Measurements from ENCODE around the gene INTS15.

INTS15 gene

DNA sequence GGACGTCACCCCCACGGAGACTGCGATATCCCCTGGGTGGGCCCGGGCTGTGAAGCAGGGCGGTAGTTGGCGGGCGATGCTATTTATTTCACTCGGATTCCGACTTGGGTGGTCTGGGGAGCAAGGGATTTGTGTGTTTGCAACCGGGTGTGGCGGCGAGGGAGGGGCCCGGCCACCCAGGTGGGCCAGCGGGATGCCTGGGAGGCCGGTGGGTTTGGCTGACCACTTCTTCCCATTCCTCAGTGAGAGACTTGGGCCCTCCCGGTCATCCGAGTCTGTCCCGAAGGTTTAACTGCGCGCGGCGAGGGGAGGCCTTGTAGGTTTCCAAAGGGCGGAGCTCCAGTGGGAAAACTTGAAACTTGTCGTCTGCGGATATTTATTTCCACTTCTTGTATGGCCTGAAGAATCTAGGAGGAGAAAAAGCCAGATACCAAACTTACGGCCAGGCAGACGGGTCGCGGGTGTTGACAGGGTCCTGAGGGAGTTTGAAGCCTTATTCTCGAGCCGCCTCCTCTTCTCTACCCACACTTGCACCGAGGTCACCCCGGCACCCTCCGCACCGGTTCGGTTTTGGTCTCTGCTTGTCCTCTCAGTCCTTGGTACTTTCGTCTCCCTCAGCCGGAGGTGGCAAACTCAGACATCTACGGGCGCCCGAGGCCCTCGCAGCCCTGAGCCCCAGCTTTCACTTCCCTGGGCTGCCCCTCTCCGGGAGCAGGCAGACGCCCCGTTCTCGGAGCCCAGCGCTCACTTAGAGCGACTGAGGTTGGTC is 65.2 kb downstream of the INTS15 start:
- Mint-ChIP-seq H3K4me3 (no peak overlapping the region), H3K4me1 (peaks cover 6% of the 10 kb centered on the region), H3K9me3 (peaks cover 22% of the 10 kb centered on the region), H3K27ac (no peak overlapping the region), H3K36me3 (ENCODE audit: low read depth) (peaks cover 53% of the 10 kb centered on the region), H3K27me3 (ENCODE audit: low read depth) (no peaks in the 10 kb centered on the region)
- TF ChIP-seq, protein P1, sequence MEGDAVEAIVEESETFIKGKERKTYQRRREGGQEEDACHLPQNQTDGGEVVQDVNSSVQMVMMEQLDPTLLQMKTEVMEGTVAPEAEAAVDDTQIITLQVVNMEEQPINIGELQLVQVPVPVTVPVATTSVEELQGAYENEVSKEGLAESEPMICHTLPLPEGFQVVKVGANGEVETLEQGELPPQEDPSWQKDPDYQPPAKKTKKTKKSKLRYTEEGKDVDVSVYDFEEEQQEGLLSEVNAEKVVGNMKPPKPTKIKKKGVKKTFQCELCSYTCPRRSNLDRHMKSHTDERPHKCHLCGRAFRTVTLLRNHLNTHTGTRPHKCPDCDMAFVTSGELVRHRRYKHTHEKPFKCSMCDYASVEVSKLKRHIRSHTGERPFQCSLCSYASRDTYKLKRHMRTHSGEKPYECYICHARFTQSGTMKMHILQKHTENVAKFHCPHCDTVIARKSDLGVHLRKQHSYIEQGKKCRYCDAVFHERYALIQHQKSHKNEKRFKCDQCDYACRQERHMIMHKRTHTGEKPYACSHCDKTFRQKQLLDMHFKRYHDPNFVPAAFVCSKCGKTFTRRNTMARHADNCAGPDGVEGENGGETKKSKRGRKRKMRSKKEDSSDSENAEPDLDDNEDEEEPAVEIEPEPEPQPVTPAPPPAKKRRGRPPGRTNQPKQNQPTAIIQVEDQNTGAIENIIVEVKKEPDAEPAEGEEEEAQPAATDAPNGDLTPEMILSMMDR (IDR thresholded peaks at IDR 0.05; ENCODE audit: unreplicated experiment in 3 of 3) = no peak

DNA sequence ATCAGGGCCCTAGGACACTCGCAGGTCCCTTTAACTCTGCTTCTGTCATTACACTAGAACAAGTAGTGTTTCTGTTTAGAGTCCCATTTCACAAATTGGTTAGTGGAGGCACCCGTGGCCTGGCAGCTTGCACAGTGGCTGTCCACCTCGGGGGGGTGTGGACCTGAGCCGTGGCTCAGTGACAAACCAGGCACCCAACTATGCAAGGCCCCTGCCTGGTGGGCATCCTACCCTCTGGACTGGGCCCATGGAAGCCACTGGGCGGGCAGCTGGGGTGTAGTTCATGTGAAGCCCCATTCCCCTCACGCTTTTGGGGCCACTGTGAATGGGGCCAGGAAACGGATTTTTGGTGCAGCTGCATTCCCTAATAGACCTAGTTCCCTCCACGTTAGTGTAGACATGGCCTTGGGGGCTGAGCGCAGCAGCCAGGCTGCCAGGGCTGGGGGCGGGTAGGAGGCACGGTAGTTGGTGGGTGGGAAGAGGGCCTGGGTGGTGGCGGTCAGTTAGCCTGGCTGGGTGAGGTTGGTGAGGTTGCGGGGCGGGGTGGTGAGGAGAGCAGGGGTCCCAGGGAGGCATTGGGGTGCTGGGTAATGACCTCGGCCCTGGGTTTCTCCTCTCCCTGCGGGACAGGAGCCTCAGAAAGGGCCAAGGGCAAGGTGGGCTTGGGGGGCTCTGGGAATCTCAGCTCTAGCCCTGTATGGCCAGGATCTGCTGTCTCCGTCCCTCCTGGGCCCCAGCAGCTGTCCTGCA is 66.0 kb downstream of the INTS15 start:
- TF ChIP-seq, protein P1 (IDR thresholded peaks at IDR 0.05; ENCODE audit: unreplicated experiment in 3 of 3) = no peak
- H3K4me1 Mint-ChIP-seq = peaks cover 6% of the 10 kb centered on the region
- H3K27me3 Mint-ChIP-seq (ENCODE audit: low read depth) = no peaks in the 10 kb centered on the region
- H3K4me3 Mint-ChIP-seq = no peak overlapping the region
- H3K36me3 Mint-ChIP-seq (ENCODE audit: low read depth) = peaks cover 45% of the 10 kb centered on the region
- no peak overlapping the region for H3K27ac Mint-ChIP-seq
- H3K9me3 Mint-ChIP-seq = peaks cover 15% of the 10 kb centered on the region

DNA sequence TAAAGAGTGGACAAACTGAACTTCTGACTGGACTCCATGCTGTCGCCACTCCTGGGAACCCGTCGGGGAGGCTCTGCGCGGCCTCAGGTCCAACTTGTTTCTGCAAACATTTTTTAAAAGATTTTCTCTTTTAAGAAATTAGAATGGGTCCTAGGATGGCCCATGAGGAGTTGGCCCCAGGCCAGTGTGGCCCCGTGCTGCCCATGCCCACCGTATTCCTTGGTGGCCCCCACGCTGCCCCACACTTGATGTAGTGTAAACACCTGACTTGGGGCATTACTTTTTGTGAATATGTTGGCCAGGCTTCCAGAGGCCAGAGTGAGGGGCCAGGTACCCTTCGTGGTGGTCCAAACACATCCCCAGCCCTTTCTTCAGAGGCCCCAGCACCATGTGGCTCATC is 66.6 kb downstream of the INTS15 start:
- H3K27me3 Mint-ChIP-seq (ENCODE audit: low read depth) = peaks cover under 1% of the 10 kb centered on the region
- no peak overlapping the region for H3K27ac Mint-ChIP-seq
- peaks cover 39% of the 10 kb centered on the region for H3K36me3 Mint-ChIP-seq (ENCODE audit: low read depth)
- TF ChIP-seq, protein P1 (IDR thresholded peaks at IDR 0.05; ENCODE audit: unreplicated experiment in 3 of 3) = no peak
- H3K9me3 Mint-ChIP-seq = peaks cover 11% of the 10 kb centered on the region
- H3K4me1 Mint-ChIP-seq = peaks cover 6% of the 10 kb centered on the region
- H3K4me3 Mint-ChIP-seq = no peak overlapping the region

Measured in nephron (organoid).